Esophagus muscularis mucosa (tissue), 4 donors: Measurements from ENCODE around the gene STK39. TPM values are rescaled to one million over a fixed set of nuclear protein-coding genes. Genes with fewer than 3 reads are reported as not detected.
"Not testable (repeated sequence)": the region's sequence is repeated elsewhere in the genome, so short reads cannot be mapped to it uniquely, and the experiment has no call there.

Experiments
- DNase-seq: peaks from one replicate; pipeline ENCODE4 v3.0.0-alpha.2; 2017; ENCODE audit errors: extremely low spot score
- H3K27ac ChIP-seq, 4 donors: fragments of 200-600 bp; sonication (generic); replicated peaks in 1 of 4; 1 replicate in 3 of 4; 2 replicates in 1 of 4; pipeline ENCODE4 v1.5.1; 2016 to 2019; ENCODE audit warnings: mild to moderate bottlenecking in 1 of 4
- H3K27me3 ChIP-seq, 4 donors: fragments of 200-600 bp; sonication (generic); one replicate each; pipeline versions ENCODE4 v1.5.1 to v1.6.0; 2016 to 2019
- H3K36me3 ChIP-seq, 4 donors: fragments of 200-600 bp; sonication (generic); one replicate each; pipeline ENCODE4 v1.5.1; 2016 to 2019
- H3K4me1 ChIP-seq, 4 donors: fragments of 200-600 bp; sonication (generic); one replicate each; pipeline ENCODE4 v1.5.1; 2016 to 2019
- H3K4me3 ChIP-seq, 4 donors: fragments of 200-600 bp; sonication (generic); 1 replicate in 2 of 4; 2 replicates in 2 of 4; pipeline ENCODE4 v1.5.1; 2016 to 2019; ENCODE audit warnings: mild to moderate bottlenecking in 4 of 4, moderate library complexity in 1 of 4
- H3K9me3 ChIP-seq, 4 donors: fragments of 200-600 bp; sonication (generic); 1 replicate in 3 of 4; 2 replicates in 1 of 4; pipeline ENCODE4 v1.5.1; 2016 to 2019
- CTCF ChIP-seq, 3 experiments: fragments of 200-600 bp in 2 of 3; fragments of 450-650 bp in 1 of 3; sonication (generic) in 2 of 3; IDR thresholded peaks; one replicate each; pipeline ENCODE4 v1.5.1; 2017 to 2019; ENCODE audit warnings: antibody characterized with exemption in 3 of 3, mild to moderate bottlenecking in 2 of 3, moderate library complexity in 1 of 3
- EP300 ChIP-seq: sonication (generic); formaldehyde crosslinking; IDR thresholded peaks from one replicate; pipeline ENCODE4 v1.6.1; 2017; ENCODE audit warnings: antibody characterized with exemption
- POLR2A ChIP-seq: fragments of 450-650 bp; IDR thresholded peaks from one replicate; pipeline ENCODE4 v1.6.1; 2017; ENCODE audit warnings: antibody characterized with exemption, moderate library complexity, mild to moderate bottlenecking, low read depth
- POLR2AphosphoS5 ChIP-seq, 2 donors: sonication (generic); formaldehyde crosslinking; IDR thresholded peaks; one replicate each; pipeline ENCODE4 v1.6.1; 2017; ENCODE audit warnings: antibody characterized with exemption in 2 of 2
- whole genome bisulfite sequencing: methylation state at CpG from one replicate; pipeline ENCODE4 v1.1.5; 2018; 5-methylcytosine and 5-hydroxymethylcytosine counted together
- intact Hi-C: fragments of 100-400 bp; cut with DNase I; formaldehyde crosslinking; loops from one replicate; pipeline ENCODE4 v1.15.1; 2023
- total RNA-seq, 4 donors: library from RNA; depleted of rRNA; stranded (reverse); fragments of >200 nt; gene quantifications; one replicate each; pipeline versions ENCODE4 v1.1.0 to v1.2.1, GENCODE V29; 2016

The STK39 gene
- total RNA-seq, 4 donors from 2014 or later = 32.5 to 49.1 (median 41.5) TPM

GRCh38 chr2:168134485-168134884, 112.9 kb downstream of the STK39 start:
- Histone ChIP-seq H3K9me3 (no peaks in the 10 kb centered on the region), H3K4me3 (no peak overlapping the region), H3K27me3 (no peaks in the 10 kb centered on the region), H3K27ac (no peak overlapping the region), H3K36me3 (peaks cover 0 to 5% (median 2%) of the 10 kb centered on the region in 4 donors), H3K4me1 (peaks cover 13 to 19% (median 15%) of the 10 kb centered on the region in 4 donors)
- no peak for TF ChIP-seq POLR2A
- TF ChIP-seq POLR2AphosphoS5 (IDR thresholded peaks at IDR 0.05) = no peak
- no peak for TF ChIP-seq EP300
- no peak for TF ChIP-seq CTCF (IDR thresholded peaks at IDR 0.05)
- intact Hi-C loops = loop anchor here (10.0 kb wide), 1 partner anchor 180 kb away; no protein-coding TSS in a partner anchor
- peak; percentile 37 for DNase-seq
- 86% methylated on average over 5 of the region's 5 CpGs for WGBS

- Histone ChIP-seq H3K9me3 (no peaks in the 10 kb centered on the region), H3K4me1 (peaks cover 13 to 23% (median 15%) of the 10 kb centered on the region in 4 donors), H3K27me3 (no peaks in the 10 kb centered on the region), H3K27ac (no peak overlapping the region), H3K36me3 (peaks cover 0 to 17% (median 4%) of the 10 kb centered on the region in 4 donors), H3K4me3 (no peak overlapping the region)
- 96% methylated on average over 6 of the region's 6 CpGs for WGBS
- intact Hi-C loops = loop anchor here (10.0 kb wide), 1 partner anchor 182 kb away; no protein-coding TSS in a partner anchor
- TF ChIP-seq CTCF (IDR thresholded peaks at IDR 0.05) = no peak
- no peak for TF ChIP-seq EP300
- TF ChIP-seq POLR2A = no peak
- no peak for TF ChIP-seq POLR2AphosphoS5 (IDR thresholded peaks at IDR 0.05)
- DNase-seq = no peak
Observed at GRCh38 chr2:168132389-168132788, 115.0 kb downstream of the STK39 start.

- Histone ChIP-seq H3K27me3 (no peaks in the 10 kb centered on the region), H3K4me1 (peaks cover 13 to 23% (median 15%) of the 10 kb centered on the region in 4 donors), H3K27ac (no peak overlapping the region), H3K36me3 (peaks cover 0 to 30% (median 11%) of the 10 kb centered on the region in 4 donors), H3K9me3 (no peaks in the 10 kb centered on the region), H3K4me3 (no peak overlapping the region)
- intact Hi-C loops = loop anchor here (10.0 kb wide), 1 partner anchor 184 kb away; no protein-coding TSS in a partner anchor
- no peak for DNase-seq
- TF ChIP-seq EP300 = no peak
- no peak for TF ChIP-seq POLR2AphosphoS5 (IDR thresholded peaks at IDR 0.05)
- no peak for TF ChIP-seq CTCF (IDR thresholded peaks at IDR 0.05)
- no peak for TF ChIP-seq POLR2A
Observed at GRCh38 chr2:168130346-168130745, 117.0 kb downstream of the STK39 start.

GRCh38 chr2:168127371-168127770, 120.0 kb downstream of the STK39 start:
- 82% methylated on average over 4 of the region's 4 CpGs for WGBS
- H3K27me3 ChIP-seq = no peaks in the 10 kb centered on the region
- H3K27ac ChIP-seq = no peak overlapping the region
- no peak for DNase-seq
- no peak overlapping the region for H3K4me3 ChIP-seq
- intact Hi-C loops = no loop called here
- peaks cover 13 to 18% (median 15%) of the 10 kb centered on the region in 4 donors for H3K4me1 ChIP-seq
- TF ChIP-seq EP300 (no peak), POLR2AphosphoS5 (IDR thresholded peaks at IDR 0.05) (no peak), POLR2A (no peak), CTCF (IDR thresholded peaks at IDR 0.05) (no peak)
- H3K36me3 ChIP-seq = peaks cover 11 to 43% (median 17%) of the 10 kb centered on the region in 4 donors
- no peaks in the 10 kb centered on the region for H3K9me3 ChIP-seq

- H3K27me3 ChIP-seq, H3K27ac ChIP-seq, DNase-seq, intact Hi-C loops, H3K4me3 ChIP-seq, H3K9me3 ChIP-seq: not testable (repeated sequence)
- Histone ChIP-seq H3K4me1 (peaks cover 8 to 14% (median 13%) of the 10 kb centered on the region in 4 donors), H3K36me3 (peaks cover 11 to 37% (median 17%) of the 10 kb centered on the region in 4 donors)
- WGBS = 100% methylated on average over 1 of the region's 1 CpG
Observed at GRCh38 chr2:168122210-168122609, 125.2 kb downstream of the STK39 start.
